HG03354 (cell line): ENCODE data around the gene HAS3.
"Not testable (repeated sequence)": the region's sequence is repeated elsewhere in the genome, so short reads cannot be mapped to it uniquely, and the experiment has no call there.

Source experiments
- ATAC-seq: cut with Tn5 transposase; IDR thresholded peaks from one replicate; pipeline ENCODE4 v1.9.1; 2021; ENCODE audit warnings: mild to moderate bottlenecking; ENCODE audit not compliant: unreplicated experiment, poor library complexity, severe bottlenecking

The HAS3 gene, protein sequence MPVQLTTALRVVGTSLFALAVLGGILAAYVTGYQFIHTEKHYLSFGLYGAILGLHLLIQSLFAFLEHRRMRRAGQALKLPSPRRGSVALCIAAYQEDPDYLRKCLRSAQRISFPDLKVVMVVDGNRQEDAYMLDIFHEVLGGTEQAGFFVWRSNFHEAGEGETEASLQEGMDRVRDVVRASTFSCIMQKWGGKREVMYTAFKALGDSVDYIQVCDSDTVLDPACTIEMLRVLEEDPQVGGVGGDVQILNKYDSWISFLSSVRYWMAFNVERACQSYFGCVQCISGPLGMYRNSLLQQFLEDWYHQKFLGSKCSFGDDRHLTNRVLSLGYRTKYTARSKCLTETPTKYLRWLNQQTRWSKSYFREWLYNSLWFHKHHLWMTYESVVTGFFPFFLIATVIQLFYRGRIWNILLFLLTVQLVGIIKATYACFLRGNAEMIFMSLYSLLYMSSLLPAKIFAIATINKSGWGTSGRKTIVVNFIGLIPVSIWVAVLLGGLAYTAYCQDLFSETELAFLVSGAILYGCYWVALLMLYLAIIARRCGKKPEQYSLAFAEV

DNA sequence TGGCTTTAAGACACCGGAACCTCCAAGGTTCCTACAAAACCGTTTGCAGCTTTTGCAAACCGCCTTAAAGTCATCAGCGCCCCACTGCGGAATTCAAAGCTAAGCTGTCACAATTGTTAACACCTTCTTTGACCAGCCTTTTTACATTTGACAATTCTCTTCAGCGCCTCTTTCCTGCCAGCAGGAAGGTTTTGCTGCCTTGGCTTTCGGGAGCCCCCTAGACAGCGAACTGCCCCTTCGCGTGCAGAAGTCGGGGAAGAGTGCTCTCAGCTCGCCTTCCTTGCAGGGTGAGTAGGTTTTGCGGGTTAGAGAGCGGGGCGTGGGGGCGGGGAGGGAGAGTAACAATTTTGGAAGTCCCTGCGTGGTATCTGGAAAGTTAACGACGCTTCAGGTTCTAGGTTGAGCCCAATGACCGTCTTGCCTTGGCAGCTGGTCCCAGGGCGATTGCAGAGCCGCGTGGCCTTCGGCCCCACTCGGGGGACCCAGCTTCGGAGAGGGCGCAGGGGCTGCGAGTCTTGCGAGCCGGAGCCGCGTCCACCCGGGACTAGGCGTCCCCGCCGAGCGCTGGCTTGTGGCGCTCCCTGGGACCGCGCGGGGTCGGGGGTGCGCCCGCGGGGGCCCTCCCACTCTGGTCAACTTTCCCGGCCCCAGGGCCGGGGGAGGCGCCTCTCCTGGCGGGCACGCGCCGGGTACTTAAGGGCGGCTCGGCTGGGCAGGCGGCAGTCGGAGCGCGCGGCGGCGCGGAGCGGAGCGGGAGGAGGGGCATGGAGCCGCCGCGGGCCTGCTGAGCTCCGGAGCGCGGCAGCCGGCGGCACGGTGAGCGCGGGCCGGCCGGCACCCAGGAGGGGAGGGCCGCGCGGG is at the start of gene HAS3:
Gene HAS3 (plus strand): TSS at position 153 of the 861 bp plus-strand sequence. CDS start 3,743 bp downstream, outside the sequence.
- no peak for ATAC-seq

- no peak for ATAC-seq
Measured at GRCh38 chr16:69055980-69056379, 49.5 kb upstream of the HAS3 start.

DNA sequence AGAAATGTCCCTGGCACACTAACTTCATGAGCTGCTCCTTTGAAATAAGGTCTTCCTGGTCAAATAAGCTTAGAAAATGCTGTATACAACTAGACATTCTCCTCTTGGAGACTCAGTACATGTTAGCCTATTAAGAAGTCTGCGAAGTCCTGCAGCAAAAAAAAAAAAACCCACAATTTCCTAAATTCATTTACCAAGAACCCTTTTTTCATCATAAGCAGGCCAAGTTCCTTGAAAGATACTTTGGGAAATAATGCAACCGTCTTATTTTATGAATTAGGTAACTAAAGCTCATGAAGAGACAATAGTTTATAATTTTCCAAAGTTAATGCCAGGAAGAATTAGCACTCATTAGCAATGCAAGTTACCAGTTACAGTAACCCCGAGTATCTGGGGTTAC is 49.0 kb upstream of the HAS3 start:
- no peak for ATAC-seq

DNA sequence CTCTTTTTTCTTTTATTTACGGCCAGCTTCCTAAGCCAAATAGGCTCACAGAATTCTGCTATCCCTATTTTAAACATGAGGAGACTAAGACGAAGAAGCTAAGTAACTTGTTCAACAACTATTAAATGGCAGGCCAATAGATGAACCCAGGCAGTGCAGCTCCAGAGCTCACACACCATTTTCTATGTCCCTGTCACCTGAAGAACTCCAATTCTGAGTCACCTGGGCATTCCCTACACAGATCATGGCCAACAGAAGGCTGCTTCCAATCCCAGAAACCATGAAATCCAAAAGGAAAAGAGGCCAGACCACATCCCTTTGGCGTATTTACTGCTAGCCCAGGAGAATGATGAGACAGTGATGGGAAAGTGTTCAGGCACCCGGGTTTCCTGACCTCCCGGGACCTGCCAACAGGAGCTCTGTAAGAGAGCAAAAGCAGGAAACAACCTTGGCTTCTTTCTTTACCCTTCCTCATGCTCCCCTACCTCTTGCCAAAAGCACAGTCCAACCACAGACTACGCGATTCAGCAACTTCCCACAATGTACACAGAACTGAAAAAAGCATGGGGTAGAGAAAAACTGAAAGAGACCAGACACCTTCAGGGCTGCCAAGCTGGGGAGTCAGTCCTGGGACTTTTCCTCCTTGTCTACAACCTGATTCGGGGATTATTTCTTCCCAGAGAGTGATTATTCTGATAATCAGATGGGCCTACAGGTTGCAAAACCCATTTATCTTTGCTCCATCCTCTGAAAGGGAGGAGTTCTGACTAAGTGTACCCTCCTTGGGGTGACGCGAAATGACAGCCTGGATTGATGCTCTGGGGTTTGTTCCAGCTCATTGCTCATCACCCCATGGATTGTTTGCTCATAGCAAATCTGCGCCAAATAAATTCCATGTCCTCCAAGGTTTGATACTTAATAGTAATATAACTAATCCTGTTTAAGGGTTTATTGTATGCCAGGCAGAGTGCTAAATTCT is 47.8 kb upstream of the HAS3 start:
- ATAC-seq: no peak

DNA sequence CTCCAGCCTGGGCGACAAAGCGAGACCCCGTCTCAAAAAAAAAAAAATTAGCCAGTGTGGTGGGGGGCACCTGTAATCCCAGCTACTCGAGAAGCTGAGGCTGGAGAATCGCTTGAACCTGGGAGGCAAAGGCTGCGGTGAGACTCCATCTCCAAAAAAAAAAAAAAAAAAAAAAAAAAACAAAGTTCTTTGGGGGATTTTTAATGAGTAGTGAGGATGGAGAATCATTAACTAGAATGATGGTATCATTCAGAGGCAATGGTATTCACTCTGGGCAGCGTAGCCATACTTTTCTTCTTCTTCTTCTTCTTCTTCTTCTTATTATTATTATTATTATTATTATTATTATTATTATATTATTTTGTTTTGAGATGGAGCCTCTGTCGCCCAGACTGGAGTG is 42.0 kb upstream of the HAS3 start:
- not testable (repeated sequence) for ATAC-seq

GRCh38 chr16:69064124-69064763 is 41.2 kb upstream of the HAS3 start:
- ATAC-seq: no peak

- ATAC-seq: no peak
Measured at GRCh38 chr16:69064764-69065313, 40.6 kb upstream of the HAS3 start.

- no peak for ATAC-seq
Measured at GRCh38 chr16:69069504-69069903, 35.9 kb upstream of the HAS3 start.

DNA sequence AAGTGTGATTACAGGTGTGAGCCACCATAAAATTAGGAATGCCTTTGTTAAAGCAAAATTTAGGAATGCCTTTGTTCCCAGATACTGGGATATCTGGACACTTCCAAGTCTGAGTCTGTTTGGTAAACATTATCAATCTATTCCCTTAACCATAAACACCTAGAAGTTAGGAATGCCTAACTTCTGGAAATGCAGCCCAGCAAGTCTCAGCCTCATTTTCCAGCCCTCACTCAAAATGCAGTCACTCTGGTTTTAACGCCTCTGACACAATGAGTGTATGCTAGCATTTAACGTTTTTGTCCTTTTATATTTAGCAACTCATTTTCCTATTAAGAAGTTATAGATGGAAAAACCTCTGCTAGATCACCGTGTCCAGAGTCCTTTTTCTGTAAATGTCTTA is 34.4 kb upstream of the HAS3 start:
- ATAC-seq: no peak

DNA sequence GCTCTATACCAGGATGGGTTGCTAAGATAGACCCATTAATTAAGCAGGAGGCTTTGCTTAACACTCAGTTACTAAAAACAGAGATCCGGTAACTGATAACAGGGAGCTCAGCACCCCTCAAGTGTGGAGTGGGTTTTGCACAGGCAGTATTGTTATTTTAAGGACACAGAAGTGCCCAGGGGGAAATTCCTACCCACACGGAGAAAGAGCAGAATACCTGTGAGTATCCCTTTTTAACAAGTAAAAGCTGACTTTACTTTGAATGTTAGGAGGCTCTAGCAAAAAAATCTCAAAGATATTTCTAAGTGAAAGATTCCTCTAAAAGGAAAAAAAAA is 32.8 kb upstream of the HAS3 start:
- no peak for ATAC-seq

DNA sequence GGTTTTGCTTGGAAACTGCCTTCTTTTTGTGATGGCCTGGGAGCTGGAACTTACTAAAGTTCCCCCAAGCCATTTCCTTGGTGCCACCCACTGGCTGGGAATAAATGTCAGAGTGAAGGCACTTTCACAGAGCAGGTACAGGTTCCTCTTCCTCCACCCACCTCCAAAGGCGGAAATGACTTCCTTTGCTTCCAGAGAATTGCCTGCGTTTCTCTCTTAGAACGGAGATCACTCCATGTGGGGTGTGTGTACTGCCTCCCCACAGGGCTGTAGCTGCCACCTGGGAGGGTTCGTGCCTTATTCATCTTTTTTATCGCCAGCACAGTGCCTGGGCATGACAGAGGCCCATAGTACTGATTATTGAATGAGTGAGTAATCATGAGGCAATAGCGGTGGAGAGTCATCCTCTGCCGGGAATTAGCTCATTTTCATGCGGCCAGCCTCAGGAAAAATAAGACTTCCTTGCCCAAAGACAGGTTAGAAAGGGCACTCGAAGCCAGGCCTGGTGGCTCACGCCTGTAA is 32.2 kb upstream of the HAS3 start:
- ATAC-seq: no peak

- ATAC-seq: no peak
Measured at GRCh38 chr16:69077251-69077650, 28.2 kb upstream of the HAS3 start.

DNA sequence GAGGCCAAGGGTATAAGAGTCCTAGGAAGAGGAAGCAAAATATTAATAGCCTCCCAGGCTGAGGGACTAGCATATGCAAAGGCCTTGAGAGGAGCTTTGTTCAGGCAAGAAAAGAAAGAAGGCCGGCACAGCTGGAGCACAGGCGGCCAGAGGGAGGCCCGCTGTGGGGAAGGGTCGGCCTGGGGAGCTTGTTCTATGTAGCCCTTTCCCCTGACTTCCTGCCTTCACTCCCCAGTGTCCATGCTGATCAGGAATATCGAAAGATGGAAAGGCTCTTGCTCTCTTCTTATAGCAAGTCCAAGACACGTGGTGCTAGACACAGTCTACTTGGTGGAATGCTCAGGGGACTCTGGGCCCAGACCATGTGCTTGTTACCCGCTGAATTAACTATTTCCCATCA is 27.4 kb upstream of the HAS3 start:
- no peak for ATAC-seq

DNA sequence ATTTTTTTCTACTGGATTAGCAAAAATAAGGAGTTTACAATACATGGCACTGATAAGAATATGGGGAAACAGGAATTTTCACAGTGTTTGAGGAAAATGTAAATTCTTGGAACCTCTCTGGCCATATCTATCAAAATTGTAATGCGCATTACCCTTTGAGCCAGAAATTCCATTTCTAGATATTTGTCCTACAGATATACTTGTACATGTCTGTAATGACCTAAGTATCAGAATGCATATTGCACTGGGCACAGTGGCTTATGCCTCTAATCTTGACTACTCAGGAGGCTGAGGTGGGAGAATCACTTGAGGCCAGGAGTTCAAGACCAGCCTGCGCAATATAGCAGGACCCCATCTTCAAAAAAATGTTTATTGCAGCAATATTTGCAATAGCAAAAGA is 25.8 kb upstream of the HAS3 start:
- ATAC-seq: no peak

GRCh38 chr16:69083306-69083941 is 22.0 kb upstream of the HAS3 start:
- ATAC-seq: no peak

- ATAC-seq: no peak
Measured at GRCh38 chr16:69084289-69084688, 21.2 kb upstream of the HAS3 start.

DNA sequence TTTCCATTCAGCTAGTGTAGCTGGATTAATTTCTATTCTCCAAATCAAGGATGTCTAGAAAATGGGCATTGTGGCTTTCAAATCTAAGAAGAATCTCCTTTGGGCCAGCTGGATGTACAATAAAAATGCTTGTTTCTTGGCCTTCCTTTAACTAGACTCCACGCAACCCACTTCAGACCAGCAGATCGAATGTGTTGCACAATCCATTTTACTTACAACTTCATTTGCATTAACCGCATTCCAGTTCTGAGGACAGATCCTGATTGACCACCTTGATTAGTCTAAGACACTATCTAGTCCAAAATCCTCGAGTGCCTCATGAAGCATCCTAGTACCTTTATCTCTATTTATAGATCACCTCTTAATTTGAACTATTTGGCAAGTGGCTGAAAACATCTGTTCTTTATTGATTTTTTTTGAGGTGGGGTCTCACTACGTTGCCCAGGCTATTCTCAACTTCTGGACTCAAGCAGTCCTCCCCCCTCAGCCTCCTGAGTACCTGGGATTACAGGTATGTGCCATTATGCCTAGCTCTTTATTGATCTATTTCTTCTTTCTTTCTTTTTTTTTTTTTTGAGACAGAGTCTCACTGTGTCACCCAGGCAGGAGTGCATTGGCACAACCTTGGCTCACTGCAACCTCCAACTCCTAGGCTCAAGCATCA is 20.3 kb upstream of the HAS3 start:
- ATAC-seq: no peak

DNA sequence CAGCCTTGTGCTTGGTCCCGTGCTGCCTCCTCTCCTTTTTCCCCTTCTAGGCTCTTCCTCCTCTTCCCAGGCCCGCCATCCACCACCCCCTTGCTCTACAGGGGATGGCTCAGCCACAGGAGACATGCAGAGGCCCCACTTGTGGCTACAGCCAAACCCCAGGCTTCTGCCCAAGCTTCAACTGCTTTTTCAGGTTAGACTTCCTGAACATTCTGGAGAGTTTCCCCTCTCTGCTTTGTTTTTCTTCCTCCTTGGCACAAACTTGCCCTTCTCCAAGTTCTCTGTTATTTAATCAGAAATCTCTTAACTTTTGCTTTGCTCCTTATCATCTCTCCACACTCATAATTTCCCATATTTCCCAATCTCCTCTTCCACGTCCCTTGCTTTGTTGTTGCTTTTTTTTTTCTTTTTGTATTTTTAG is 18.3 kb upstream of the HAS3 start:
- no peak for ATAC-seq
